ENCODE data around the gene GALNT7. TPM values are rescaled to one million over a fixed set of nuclear protein-coding genes. Genes with fewer than 3 reads are reported as not detected.

The GALNT7 gene
- polyA plus RNA-seq, 1 donor, result 33.8 TPM

DNA sequence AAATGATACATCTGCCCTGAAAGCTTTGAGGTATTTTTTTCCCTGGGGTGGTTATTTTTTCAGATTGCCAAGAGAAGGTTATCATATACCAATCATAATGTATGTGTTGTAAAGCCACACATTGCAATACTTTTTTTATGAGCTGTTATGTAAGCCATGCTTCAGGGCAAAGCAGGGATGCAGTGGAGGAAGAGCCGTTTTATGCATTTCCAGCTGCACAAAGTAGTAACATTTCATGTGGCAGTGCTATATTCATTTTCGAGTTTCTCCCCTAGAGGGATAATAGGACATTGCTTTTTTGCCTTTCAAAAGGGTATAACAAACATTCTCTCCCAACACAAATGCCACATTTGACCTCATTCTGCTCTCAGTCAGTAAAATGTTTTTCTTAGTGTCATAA is 68.5 kb downstream of the GALNT7 start:
- no peak for DNase-seq (ENCODE audit: low read depth)

GRCh38 chr4:173237762-173238161 is 69.2 kb downstream of the GALNT7 start:
- no peak for DNase-seq (ENCODE audit: low read depth)

- DNase-seq (ENCODE audit: low read depth), result no peak
Measured at GRCh38 chr4:173240696-173241095, 72.1 kb downstream of the GALNT7 start.

- DNase-seq (ENCODE audit: low read depth), result no peak
Measured at GRCh38 chr4:173242466-173243250, 74.0 kb downstream of the GALNT7 start.

GRCh38 chr4:173243321-173243720 is 74.7 kb downstream of the GALNT7 start:
- DNase-seq (ENCODE audit: low read depth), result no peak

GRCh38 chr4:173243917-173244658 is 75.5 kb downstream of the GALNT7 start:
- no peak for DNase-seq (ENCODE audit: low read depth)

DNA sequence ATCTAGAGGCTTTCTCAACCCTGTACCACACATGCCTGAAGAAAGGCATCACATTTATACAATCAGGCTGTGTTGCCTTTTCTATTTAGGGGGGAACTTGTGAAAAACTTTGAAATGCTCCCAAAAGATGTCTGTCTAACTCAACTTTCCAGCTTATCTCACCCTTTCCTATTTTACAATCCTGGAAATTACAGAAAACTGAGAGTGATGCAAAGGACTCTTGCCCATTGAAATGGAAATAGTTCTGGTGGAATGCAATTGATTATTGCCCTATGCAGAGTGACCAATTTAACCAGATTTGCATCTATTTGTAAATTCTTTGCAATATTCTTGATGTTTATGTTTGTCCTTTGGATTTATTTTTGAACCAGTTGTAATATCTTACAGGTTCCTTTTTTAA is 77.3 kb downstream of the GALNT7 start:
- no peak for DNase-seq (ENCODE audit: low read depth)

DNA sequence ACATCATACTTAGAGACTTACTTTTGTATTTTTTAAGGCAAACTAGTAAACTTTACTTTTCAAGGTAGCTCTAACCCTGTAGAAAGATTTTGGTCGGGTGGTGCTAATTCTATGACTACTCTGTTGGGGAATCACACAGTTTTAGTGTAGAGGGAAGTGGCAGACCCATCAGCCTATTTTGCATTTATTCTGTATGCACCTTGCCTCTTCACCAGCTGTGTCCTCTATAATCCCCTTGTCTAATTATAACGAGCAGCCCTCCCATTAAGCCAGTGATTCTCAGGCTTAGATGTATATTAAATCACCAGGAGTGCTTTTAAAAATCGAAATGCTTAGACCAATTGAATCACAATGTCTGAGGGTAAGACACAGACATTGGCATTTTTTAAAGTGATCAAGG is 78.1 kb downstream of the GALNT7 start:
- no peak for DNase-seq (ENCODE audit: low read depth)

- no peak for DNase-seq (ENCODE audit: low read depth)
Measured at GRCh38 chr4:173247321-173247720, 78.7 kb downstream of the GALNT7 start.

- DNase-seq (ENCODE audit: low read depth), result no peak
Measured at GRCh38 chr4:173248690-173249089, 80.1 kb downstream of the GALNT7 start.

GRCh38 chr4:173252024-173252935 is 83.7 kb downstream of the GALNT7 start:
- no peak for DNase-seq (ENCODE audit: low read depth)

- DNase-seq (ENCODE audit: low read depth), result no peak
Measured at GRCh38 chr4:173253561-173253960, 85.0 kb downstream of the GALNT7 start.

DNA sequence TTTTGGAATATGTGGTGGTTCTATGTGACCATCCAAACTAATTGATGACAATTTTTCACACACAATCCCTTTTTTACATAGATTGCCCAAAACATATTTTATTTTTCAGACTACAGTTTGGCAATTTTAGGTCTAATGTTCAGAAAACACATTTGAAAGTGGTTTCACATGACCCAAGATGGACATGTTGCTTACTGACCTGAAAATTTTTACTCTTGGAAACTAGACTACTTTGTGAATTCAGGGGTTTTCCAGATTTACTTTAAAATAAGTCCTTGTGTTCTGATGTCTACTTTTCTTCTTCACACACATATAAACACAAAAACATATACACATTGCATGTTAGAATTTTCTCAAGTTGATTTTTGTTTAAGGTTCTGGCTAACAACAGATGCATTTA is 86.0 kb downstream of the GALNT7 start:
- no peak for DNase-seq (ENCODE audit: low read depth)

GRCh38 chr4:173256825-173257224 is 88.2 kb downstream of the GALNT7 start:
- DNase-seq (ENCODE audit: low read depth), result no peak

GRCh38 chr4:173257732-173258717 is 89.4 kb downstream of the GALNT7 start:
- no peak for DNase-seq (ENCODE audit: low read depth)

DNA sequence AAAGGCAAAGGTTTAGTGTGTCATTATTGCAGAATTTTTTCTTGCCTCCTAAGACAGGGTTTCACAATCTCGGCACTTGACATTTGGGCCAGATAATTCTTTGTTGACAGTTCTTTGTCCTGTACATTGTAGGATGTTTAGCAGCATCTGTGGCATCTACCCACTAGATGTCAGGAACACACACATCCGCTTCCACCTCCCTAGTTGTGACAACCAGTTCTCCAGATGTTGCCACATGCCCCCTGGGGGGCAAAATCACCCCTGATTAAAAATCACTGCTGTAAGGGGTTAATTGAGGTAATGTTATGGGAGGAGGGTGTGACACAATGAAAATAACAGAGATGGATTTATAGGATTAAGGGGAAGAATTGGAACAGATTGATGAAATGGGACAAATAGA is 90.3 kb downstream of the GALNT7 start:
- no peak for DNase-seq (ENCODE audit: low read depth)

- DNase-seq (ENCODE audit: low read depth), result no peak
Measured at GRCh38 chr4:173259310-173259709, 90.7 kb downstream of the GALNT7 start.

DNA sequence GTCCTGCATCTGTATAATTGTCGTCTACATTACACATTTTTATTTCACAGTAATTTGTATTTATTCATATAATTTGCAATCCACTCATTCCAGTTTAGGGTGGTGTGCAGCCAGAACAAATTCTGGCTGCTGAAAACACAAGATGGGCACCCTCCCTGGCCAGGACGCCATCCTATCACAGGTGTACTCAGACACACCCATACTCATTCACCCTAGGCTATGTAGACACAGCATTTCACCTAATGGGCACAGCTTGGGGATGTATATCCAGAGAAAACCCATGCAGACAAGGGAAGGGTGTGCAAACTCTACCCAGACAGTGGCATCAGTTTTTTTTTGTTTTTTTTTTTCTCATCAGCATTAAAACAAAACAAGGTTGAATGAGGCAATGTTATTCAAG is 92.4 kb downstream of the GALNT7 start:
- no peak for DNase-seq (ENCODE audit: low read depth)

DNA sequence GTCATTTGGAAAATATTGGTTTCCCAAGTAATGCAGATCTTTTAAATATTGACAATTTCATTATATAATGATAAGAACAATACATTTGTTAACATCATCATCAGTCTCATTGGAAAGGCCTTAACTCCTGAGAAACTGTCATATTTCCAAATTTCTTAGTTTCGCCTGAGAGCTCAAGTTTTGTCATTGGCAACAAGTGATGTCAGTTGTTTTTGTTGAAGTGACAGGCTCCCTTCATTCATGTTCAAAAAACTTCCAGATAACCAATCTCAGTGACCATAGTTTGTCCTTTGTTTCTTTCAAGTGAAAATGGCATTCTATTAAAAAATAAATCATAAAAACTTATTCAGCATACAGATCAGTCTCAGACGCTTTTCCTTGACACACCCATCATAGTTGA is 93.8 kb downstream of the GALNT7 start:
- no peak for DNase-seq (ENCODE audit: low read depth)

DNA sequence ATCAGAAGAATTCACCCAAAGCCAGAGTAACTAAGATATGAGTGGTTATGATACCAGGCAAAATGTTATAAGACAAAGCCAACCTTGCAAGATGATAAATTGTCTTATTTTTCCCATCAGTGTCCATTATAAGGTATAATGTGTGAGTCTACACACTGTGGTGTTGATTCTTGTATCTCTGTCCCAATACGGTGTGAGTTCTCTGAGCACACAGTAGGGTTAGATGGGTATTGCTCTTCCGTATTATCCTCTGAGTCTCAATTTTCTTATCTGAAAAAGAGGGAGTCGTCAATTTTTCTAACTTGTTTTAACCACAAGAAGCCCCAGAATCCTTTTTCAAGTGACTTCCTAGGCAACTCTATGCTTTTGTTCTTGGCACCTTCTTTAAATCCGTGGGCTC is 95.6 kb downstream of the GALNT7 start:
- DNase-seq (ENCODE audit: low read depth), result no peak

GRCh38 chr4:173264684-173265185 is 96.1 kb downstream of the GALNT7 start:
- no peak for DNase-seq (ENCODE audit: low read depth)
